SK-N-MC (cell line): ENCODE measurements around the gene SOS2.
A peak's percentile ranks its signal among the peaks of the same experiment; 100 is the strongest.

Experiments
- DNase-seq: peaks from one replicate; pipeline ENCODE4 v3.0.0-alpha.2; 2011; ENCODE audit warnings: low read depth, low spot score
- H3K27ac ChIP-seq: fragments of 200-600 bp; sonication (generic); 2 replicates; pipeline ENCODE4 v1.5.1; 2016; ENCODE audit warnings: mixed run types
- H3K36me3 ChIP-seq: fragments of 200-600 bp; sonication (generic); 2 replicates; pipeline ENCODE4 v1.6.1; 2017; ENCODE audit warnings: antibody characterized with exemption, low read length, mixed read lengths; ENCODE audit not compliant: insufficient read depth
- H3K4me3 ChIP-seq: fragments of 200-600 bp; sonication (generic); 2 replicates; pipeline ENCODE4 v1.5.1; 2016
- H3K9ac ChIP-seq: fragments of 200-600 bp; sonication (generic); 2 replicates; pipeline ENCODE4 v1.8.0; 2017; ENCODE audit warnings: mixed run types, mixed read lengths; ENCODE audit not compliant: insufficient read length
- H3K9me3 ChIP-seq: fragments of 200-600 bp; sonication (generic); 2 replicates; pipeline ENCODE4 v1.6.1; 2017; ENCODE audit warnings: low read depth, mild to moderate bottlenecking, antibody characterized with exemption, low read length, moderate library complexity, mixed read lengths
- EZH2 ChIP-seq: fragments of 200-600 bp; sonication (generic); IDR thresholded peaks from one replicate; pipeline ENCODE4 v1.6.1; 2017; ENCODE audit warnings: antibody characterized with exemption

The SOS2 gene

DNA sequence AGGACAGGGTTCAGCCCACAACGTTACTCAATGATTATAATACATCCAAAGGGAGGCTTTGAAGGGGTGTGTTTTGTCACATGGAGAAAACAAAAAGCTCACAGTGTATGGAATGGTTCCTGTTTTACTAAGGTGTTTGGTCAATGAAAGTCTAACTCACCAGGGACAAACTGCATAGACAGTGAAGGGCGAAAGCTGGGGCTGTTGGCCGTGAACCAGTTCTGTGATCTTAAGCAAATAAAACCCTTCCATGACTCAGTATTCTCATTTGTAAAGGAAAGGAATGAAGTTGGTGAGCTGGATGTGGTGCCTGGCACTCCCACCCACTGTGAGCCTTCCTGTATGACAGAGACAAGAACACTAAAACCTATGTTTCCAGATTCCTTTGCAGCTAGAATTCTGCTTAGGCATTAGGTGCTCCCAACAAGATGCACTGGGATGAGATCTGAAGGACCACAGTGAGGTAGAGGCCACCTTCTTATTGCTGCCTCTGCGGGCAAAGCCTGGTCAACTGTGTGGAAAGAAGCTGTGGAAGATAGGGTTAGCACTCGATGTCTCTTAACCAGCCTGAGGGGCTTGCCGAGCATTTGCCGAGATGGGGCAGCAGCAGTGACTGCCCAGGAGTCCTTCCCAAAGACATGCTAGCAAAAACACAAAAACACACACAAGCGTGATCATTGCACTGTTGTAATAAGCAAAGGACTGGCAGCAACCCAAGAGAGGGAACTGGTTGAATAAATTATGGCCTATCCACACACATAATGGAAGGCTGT, 163.5 kb downstream of the SOS2 start:
- Histone ChIP-seq H3K27ac (peak overlapping the region; percentile 26; the same call in 1 of the 2 replicates), H3K9me3 (no peaks in the 10 kb centered on the region), H3K9ac (no peak overlapping the region), H3K36me3 (no peaks in the 10 kb centered on the region), H3K4me3 (no peak overlapping the region)
- no peak for DNase-seq
- no peak for TF ChIP-seq EZH2
